Measurements from ENCODE around the gene GMDS.

The GMDS gene

DNA sequence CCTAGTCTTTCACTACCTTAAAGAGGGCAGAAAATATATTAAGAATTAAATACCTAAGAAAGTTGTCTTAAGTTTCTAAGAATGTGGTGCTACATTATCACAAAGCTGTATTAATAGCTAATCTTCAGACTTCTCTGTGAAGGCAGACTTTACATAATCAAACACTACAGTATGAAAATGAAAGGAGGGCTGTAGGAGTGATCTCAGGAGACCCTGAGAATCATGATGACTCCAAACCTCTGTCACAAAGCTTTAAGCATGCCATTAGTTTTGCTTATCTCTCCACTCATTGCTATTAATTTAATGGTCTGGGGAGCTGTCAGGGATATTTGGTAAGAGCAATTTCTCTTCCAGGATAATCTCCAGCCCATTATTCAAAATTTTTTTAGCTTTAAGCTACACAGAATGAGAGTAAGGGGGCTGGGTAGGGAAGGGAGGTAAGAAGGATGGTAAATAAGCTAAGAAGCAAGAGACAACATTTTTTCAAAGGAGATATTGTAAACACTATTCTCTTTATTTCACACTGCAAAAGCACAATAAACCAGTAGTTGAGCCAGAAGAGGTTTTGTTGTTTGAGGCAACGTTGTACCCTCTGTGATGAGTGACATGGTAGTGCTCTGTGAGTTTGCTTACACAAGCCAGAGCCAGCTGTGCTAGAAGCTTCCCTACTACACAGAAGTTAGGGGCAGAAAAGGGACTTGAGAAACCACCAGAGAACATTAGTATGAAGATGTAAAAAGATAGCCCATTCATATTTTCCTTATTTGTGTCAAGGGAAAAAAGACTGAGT lies 258.8 kb downstream of the GMDS start:
- Histone ChIP-seq H4K20me1 (ENCODE audit: insufficient read depth) (no peaks in the 10 kb centered on the region), H3K9ac (no peak overlapping the region), H3K4me2 (no peak overlapping the region), H3K4me3 (IDR thresholded peaks at IDR 0.05; ENCODE audit: insufficient read depth, low read depth, low read length) (no peak overlapping the region), H2AFZ (ENCODE audit: low read depth) (no peak overlapping the region), H3K79me2 (ENCODE audit: insufficient read depth, low read depth) (no peaks in the 10 kb centered on the region), H3K36me3 (ENCODE audit: insufficient read depth) (no peaks in the 10 kb centered on the region), H3K27ac (no peak overlapping the region), H3K27me3 (ENCODE audit: insufficient read depth, low read depth) (no peaks in the 10 kb centered on the region), H3K4me1 (ENCODE audit: low read depth, poor library complexity, severe bottlenecking) (no peaks in the 10 kb centered on the region)
- TF ChIP-seq, protein P1, sequence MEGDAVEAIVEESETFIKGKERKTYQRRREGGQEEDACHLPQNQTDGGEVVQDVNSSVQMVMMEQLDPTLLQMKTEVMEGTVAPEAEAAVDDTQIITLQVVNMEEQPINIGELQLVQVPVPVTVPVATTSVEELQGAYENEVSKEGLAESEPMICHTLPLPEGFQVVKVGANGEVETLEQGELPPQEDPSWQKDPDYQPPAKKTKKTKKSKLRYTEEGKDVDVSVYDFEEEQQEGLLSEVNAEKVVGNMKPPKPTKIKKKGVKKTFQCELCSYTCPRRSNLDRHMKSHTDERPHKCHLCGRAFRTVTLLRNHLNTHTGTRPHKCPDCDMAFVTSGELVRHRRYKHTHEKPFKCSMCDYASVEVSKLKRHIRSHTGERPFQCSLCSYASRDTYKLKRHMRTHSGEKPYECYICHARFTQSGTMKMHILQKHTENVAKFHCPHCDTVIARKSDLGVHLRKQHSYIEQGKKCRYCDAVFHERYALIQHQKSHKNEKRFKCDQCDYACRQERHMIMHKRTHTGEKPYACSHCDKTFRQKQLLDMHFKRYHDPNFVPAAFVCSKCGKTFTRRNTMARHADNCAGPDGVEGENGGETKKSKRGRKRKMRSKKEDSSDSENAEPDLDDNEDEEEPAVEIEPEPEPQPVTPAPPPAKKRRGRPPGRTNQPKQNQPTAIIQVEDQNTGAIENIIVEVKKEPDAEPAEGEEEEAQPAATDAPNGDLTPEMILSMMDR (conservative IDR thresholded peaks at IDR 0.05; ENCODE audit: low read depth, low read length), result no peak

DNA sequence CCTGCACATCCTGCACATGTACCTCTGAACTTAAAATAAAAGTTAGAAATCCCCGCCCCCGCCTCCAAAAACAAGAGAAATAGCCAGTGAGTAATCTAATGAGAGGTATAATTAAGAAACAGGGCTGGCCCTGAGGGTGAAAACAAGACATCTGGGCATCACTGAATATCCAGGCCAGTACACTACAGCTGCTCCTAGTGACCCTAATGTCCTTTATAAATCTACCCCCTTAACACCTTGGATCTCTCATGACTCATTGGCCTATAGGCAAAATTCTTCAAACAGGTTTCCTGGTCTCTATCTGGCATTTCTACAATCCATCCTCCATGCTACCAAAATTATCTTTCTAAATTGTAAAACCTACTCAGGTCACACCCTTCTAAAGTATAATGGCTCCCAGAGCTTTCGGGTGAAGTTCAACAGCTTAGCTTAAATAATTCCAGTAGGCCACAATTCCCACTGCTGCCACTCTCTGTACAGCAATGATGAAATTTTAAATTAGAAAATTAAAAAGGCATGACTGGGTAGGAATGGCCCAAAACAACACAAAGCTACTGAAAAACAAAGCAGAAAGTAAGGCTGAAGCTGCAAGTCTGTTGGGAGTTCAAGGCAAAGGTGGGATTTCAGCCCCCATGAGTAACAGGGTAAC lies 260.9 kb downstream of the GMDS start:
- H3K79me2 ChIP-seq (ENCODE audit: insufficient read depth, low read depth), result no peaks in the 10 kb centered on the region
- no peaks in the 10 kb centered on the region for H4K20me1 ChIP-seq (ENCODE audit: insufficient read depth)
- no peaks in the 10 kb centered on the region for H3K4me1 ChIP-seq (ENCODE audit: low read depth, poor library complexity, severe bottlenecking)
- H3K27ac ChIP-seq, result no peak overlapping the region
- no peaks in the 10 kb centered on the region for H3K36me3 ChIP-seq (ENCODE audit: insufficient read depth)
- TF ChIP-seq, protein P1 (conservative IDR thresholded peaks at IDR 0.05; ENCODE audit: low read depth, low read length), result no peak
- H3K4me2 ChIP-seq, result no peak overlapping the region
- no peak overlapping the region for H2AFZ ChIP-seq (ENCODE audit: low read depth)
- H3K27me3 ChIP-seq (ENCODE audit: insufficient read depth, low read depth), result no peaks in the 10 kb centered on the region
- no peak overlapping the region for H3K9ac ChIP-seq
- no peak overlapping the region for H3K4me3 ChIP-seq (IDR thresholded peaks at IDR 0.05; ENCODE audit: insufficient read depth, low read depth, low read length)

DNA sequence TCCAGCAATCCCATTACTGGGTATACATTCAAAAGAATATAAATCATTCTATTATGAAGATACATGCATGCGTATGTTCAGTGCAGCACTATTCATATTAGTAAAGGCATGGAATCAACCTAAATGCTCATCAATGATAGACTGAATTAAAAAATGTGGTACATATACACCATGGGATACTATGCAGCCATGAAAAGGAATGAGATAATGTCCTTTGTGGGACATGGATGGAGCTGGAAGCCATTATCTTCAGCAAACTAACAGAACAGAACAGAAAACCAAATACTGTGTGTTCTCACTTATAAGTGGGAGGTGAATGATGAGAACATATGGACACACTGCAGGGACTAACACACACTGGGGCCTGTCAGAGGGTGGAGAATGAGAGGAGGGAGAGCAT lies 261.6 kb downstream of the GMDS start:
- Histone ChIP-seq H3K79me2 (ENCODE audit: insufficient read depth, low read depth) (no peaks in the 10 kb centered on the region), H2AFZ (ENCODE audit: low read depth) (no peak overlapping the region), H3K27ac (no peak overlapping the region), H3K4me3 (IDR thresholded peaks at IDR 0.05; ENCODE audit: insufficient read depth, low read depth, low read length) (no peak overlapping the region), H4K20me1 (ENCODE audit: insufficient read depth) (no peaks in the 10 kb centered on the region), H3K9ac (no peak overlapping the region), H3K4me1 (ENCODE audit: low read depth, poor library complexity, severe bottlenecking) (no peaks in the 10 kb centered on the region), H3K36me3 (ENCODE audit: insufficient read depth) (no peaks in the 10 kb centered on the region), H3K27me3 (ENCODE audit: insufficient read depth, low read depth) (no peaks in the 10 kb centered on the region), H3K4me2 (no peak overlapping the region)
- TF ChIP-seq, protein P1 (conservative IDR thresholded peaks at IDR 0.05; ENCODE audit: low read depth, low read length), result no peak

DNA sequence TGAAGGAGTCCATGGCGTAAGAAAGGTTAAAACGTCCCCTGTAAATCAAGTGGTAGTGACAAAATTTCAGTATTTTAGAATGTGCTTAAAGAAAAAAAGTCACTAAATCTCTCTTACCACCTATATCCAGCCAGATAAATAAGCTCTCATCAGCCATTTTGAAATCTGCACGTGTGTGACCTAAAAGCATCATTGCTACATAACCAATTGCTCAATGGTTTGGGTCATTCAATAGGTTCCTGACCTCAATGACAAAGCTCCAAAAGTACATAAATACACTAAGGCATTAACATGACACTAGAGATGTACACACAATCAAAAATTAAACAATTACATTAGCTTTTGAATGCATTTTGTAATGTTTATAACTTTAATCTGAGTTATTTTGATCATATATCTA lies 272.4 kb downstream of the GMDS start:
- no peak overlapping the region for H3K4me3 ChIP-seq (IDR thresholded peaks at IDR 0.05; ENCODE audit: insufficient read depth, low read depth, low read length)
- H3K27ac ChIP-seq, result no peak overlapping the region
- no peak overlapping the region for H2AFZ ChIP-seq (ENCODE audit: low read depth)
- H3K36me3 ChIP-seq (ENCODE audit: insufficient read depth), result no peaks in the 10 kb centered on the region
- no peak overlapping the region for H3K4me2 ChIP-seq
- no peaks in the 10 kb centered on the region for H3K79me2 ChIP-seq (ENCODE audit: insufficient read depth, low read depth)
- no peaks in the 10 kb centered on the region for H3K27me3 ChIP-seq (ENCODE audit: insufficient read depth, low read depth)
- no peaks in the 10 kb centered on the region for H4K20me1 ChIP-seq (ENCODE audit: insufficient read depth)
- H3K9ac ChIP-seq, result no peak overlapping the region
- TF ChIP-seq, protein P1 (conservative IDR thresholded peaks at IDR 0.05; ENCODE audit: low read depth, low read length), result no peak
- no peaks in the 10 kb centered on the region for H3K4me1 ChIP-seq (ENCODE audit: low read depth, poor library complexity, severe bottlenecking)

Data from KMS-11 (cell line).